Stromal cell of bone marrow (primary cell): ENCODE measurements around the gene FMNL2.

Experiments used
- DNase-seq: peaks from one replicate; pipeline ENCODE4 v3.0.0-alpha.2; 2012; ENCODE audit warnings: low read depth

FMNL2 gene

GRCh38 chr2:152449578-152449977, 114.6 kb downstream of the FMNL2 start:
- no peak for DNase-seq

- no peak for DNase-seq
Measured at GRCh38 chr2:152450176-152450575, 115.2 kb downstream of the FMNL2 start.

- no peak for DNase-seq
Measured at GRCh38 chr2:152452256-152452973, 117.4 kb downstream of the FMNL2 start.

- DNase-seq: no peak
Measured at GRCh38 chr2:152453129-152453911, 118.3 kb downstream of the FMNL2 start.

- no peak for DNase-seq
Measured at GRCh38 chr2:152454371-152454770, 119.4 kb downstream of the FMNL2 start.

GRCh38 chr2:152454960-152455359, 120.0 kb downstream of the FMNL2 start:
- DNase-seq: no peak

- DNase-seq: no peak
Measured at GRCh38 chr2:152455738-152456137, 120.8 kb downstream of the FMNL2 start.

- DNase-seq: no peak
Measured at GRCh38 chr2:152456262-152456661, 121.3 kb downstream of the FMNL2 start.

- no peak for DNase-seq
Measured at GRCh38 chr2:152458441-152458940, 123.5 kb downstream of the FMNL2 start.

- no peak for DNase-seq
Measured at GRCh38 chr2:152459091-152459490, 124.1 kb downstream of the FMNL2 start.

GRCh38 chr2:152460567-152460966, 125.6 kb downstream of the FMNL2 start:
- DNase-seq: no peak

- no peak for DNase-seq
Measured at GRCh38 chr2:152462120-152462519, 127.1 kb downstream of the FMNL2 start.

GRCh38 chr2:152462779-152463178, 127.8 kb downstream of the FMNL2 start:
- DNase-seq: no peak

- no peak for DNase-seq
Measured at GRCh38 chr2:152464851-152465470, 130.0 kb downstream of the FMNL2 start.

- no peak for DNase-seq
Measured at GRCh38 chr2:152465541-152465940, 130.6 kb downstream of the FMNL2 start.

GRCh38 chr2:152466041-152466440, 131.1 kb downstream of the FMNL2 start:
- DNase-seq: no peak

- DNase-seq: no peak
Measured at GRCh38 chr2:152466980-152467676, 132.2 kb downstream of the FMNL2 start.

GRCh38 chr2:152467677-152468410, 132.9 kb downstream of the FMNL2 start:
- no peak for DNase-seq

GRCh38 chr2:152468899-152469692, 134.1 kb downstream of the FMNL2 start:
- no peak for DNase-seq
